WTC11 (cell line): ENCODE results near the gene PSMF1.

Source experiments
- ATF3 ChIP-seq: sonication (generic); formaldehyde crosslinking; conservative IDR thresholded peaks from 2 replicates; pipeline ENCODE4 v1.8.1; 2022; ENCODE audit warnings: mild to moderate bottlenecking, missing genetic modification reagents
- CTCF ChIP-seq: fragments of 200-600 bp; IDR thresholded peaks from 2 replicates; pipeline ENCODE4 v1.8.0; 2022; ENCODE audit warnings: antibody characterized with exemption
- JUN ChIP-seq: sonication (generic); formaldehyde crosslinking; IDR thresholded peaks from 2 replicates; pipeline ENCODE4 v1.8.0; 2023; ENCODE audit warnings: mild to moderate bottlenecking, missing genetic modification reagents
- NR2C2 ChIP-seq: sonication (generic); formaldehyde crosslinking; IDR thresholded peaks from 2 replicates; pipeline ENCODE4 v1.8.0; 2022; ENCODE audit warnings: mild to moderate bottlenecking, missing genetic modification reagents
- ZNF512 ChIP-seq: sonication (generic); formaldehyde crosslinking; IDR thresholded peaks from 2 replicates; pipeline ENCODE4 v1.8.1; 2022; ENCODE audit warnings: missing genetic modification reagents, borderline replicate concordance

GRCh38 chr20:1178103-1178502 lies 59.7 kb downstream of the PSMF1 start:
- TF ChIP-seq CTCF (no peak), ATF3 (CRISPR knock-in tag) (no peak), ZNF512 (CRISPR knock-in tag) (no peak), NR2C2 (CRISPR knock-in tag) (no peak), JUN (CRISPR knock-in tag) (no peak)
